ENCODE data around the gene ADAMTS12. TPM values are rescaled to one million over a fixed set of nuclear protein-coding genes. Genes with fewer than 3 reads are reported as not detected.

The ADAMTS12 gene
- total RNA-seq, 3 donors from 2014 or later = 4.4 to 17.4 (median 15.0) TPM

DNA sequence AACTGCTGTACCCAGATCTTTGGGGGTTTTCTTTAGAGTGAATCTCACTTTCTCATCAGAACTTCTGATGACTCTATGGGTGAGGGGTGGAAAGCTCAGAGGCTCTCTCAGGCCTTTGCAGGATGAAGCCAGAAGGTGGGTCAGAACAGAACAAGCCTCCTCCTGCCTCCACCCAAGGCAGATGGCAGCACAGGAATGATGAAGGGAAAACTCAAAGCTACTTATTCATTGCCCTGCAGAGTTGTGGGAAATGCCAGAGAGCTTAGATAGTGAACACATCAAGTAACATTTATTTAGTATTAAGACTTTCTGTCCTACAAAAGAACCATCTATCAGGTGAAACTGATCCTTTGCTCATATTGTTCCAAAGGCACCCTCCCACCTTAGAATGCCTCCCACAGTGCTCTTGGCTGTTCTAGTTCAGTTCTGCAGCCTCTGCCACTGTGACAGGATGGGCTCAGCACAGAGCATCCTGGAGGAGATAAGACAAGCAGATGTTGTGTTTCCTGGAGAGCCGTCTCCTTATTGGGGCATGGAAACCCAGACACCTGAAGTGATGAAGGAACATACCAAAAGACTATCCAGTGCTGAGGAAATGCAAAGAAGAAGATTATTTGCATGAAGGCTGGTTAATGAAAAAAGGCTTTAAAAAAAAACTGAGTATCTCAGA, 146.6 kb downstream of the ADAMTS12 start:
- no peak for DNase-seq (ENCODE audit: low spot score in 2 of 2)
- H3K27ac ChIP-seq = no peak overlapping the region
- H3K36me3 ChIP-seq = no peaks in the 10 kb centered on the region
- H3K27me3 ChIP-seq = no peaks in the 10 kb centered on the region
- H3K4me3 ChIP-seq = no peak overlapping the region
- intact Hi-C loops (cut with DNase I; ENCODE audit: low total_unique reads) = no loop called here
- TF ChIP-seq POLR2AphosphoS5 (IDR thresholded peaks at IDR 0.05) (no peak), POLR2A (IDR thresholded peaks at IDR 0.05) (no peak)
- TF ChIP-seq, protein P1, sequence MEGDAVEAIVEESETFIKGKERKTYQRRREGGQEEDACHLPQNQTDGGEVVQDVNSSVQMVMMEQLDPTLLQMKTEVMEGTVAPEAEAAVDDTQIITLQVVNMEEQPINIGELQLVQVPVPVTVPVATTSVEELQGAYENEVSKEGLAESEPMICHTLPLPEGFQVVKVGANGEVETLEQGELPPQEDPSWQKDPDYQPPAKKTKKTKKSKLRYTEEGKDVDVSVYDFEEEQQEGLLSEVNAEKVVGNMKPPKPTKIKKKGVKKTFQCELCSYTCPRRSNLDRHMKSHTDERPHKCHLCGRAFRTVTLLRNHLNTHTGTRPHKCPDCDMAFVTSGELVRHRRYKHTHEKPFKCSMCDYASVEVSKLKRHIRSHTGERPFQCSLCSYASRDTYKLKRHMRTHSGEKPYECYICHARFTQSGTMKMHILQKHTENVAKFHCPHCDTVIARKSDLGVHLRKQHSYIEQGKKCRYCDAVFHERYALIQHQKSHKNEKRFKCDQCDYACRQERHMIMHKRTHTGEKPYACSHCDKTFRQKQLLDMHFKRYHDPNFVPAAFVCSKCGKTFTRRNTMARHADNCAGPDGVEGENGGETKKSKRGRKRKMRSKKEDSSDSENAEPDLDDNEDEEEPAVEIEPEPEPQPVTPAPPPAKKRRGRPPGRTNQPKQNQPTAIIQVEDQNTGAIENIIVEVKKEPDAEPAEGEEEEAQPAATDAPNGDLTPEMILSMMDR (IDR thresholded peaks at IDR 0.05) = no peak
- no peaks in the 10 kb centered on the region for H3K9me3 ChIP-seq
- H3K4me1 ChIP-seq = no peaks in the 10 kb centered on the region

DNA sequence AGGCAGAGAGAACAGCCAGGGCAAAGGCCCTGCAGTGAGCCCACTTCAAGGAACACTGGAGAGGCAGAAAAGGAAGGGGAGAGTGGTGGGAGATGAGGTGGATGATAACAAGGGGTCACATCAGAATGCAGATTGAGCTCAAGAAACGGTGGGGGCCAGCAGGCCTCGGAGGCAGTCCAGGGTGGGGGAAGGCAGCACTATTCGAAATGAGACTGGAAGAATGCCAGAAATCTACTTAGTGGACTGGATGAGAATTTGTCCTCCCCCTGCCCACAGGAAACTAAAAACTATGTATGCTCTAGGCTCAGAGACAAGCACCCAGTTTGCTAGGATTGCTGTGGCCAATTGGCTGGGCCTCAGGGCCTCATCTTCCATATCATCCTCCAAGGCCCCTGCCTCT, 148.7 kb downstream of the ADAMTS12 start:
- H3K4me1 ChIP-seq = no peaks in the 10 kb centered on the region
- intact Hi-C loops (cut with DNase I; ENCODE audit: low total_unique reads) = loop anchor here (1.0 kb wide), 1 partner anchor 22 kb away; no protein-coding TSS in a partner anchor
- H3K4me3 ChIP-seq = no peak overlapping the region
- TF ChIP-seq POLR2A (IDR thresholded peaks at IDR 0.05) (no peak), POLR2AphosphoS5 (IDR thresholded peaks at IDR 0.05) (no peak)
- TF ChIP-seq, protein P1 (IDR thresholded peaks at IDR 0.05) = no peak
- no peaks in the 10 kb centered on the region for H3K36me3 ChIP-seq
- H3K9me3 ChIP-seq = no peaks in the 10 kb centered on the region
- H3K27me3 ChIP-seq = no peaks in the 10 kb centered on the region
- no peak for DNase-seq (ENCODE audit: low spot score in 2 of 2)
- H3K27ac ChIP-seq = peak overlapping the region in 1 of 2 donors; percentile 14

DNA sequence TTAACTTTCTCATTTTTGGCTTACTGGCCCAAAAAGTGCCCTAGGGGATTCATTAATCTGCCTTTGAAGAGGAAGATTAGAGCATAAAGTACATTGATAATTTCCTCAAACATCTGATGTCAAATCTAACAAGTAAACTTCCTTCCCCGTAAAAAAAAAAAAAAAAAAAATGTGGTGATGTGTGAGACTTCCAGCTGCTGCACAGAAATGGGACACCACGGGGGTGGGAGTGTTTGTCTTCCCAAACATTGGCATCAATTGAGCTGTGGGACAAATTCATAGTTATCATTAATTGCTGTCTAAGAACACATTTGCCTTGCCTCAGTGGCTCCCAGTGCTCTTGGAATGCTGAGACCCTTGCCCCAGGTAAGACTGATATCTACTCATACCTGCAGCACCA, 149.6 kb downstream of the ADAMTS12 start:
- no peaks in the 10 kb centered on the region for H3K9me3 ChIP-seq
- H3K27me3 ChIP-seq = no peaks in the 10 kb centered on the region
- intact Hi-C loops (cut with DNase I; ENCODE audit: low total_unique reads) = no loop called here
- TF ChIP-seq, protein P1 (IDR thresholded peaks at IDR 0.05) = no peak
- no peak for TF ChIP-seq POLR2AphosphoS5 (IDR thresholded peaks at IDR 0.05)
- TF ChIP-seq POLR2A (IDR thresholded peaks at IDR 0.05) = no peak
- no peaks in the 10 kb centered on the region for H3K36me3 ChIP-seq
- no peak for DNase-seq (ENCODE audit: low spot score in 2 of 2)
- H3K27ac ChIP-seq = no peak overlapping the region
- no peak overlapping the region for H3K4me3 ChIP-seq
- no peaks in the 10 kb centered on the region for H3K4me1 ChIP-seq

DNA sequence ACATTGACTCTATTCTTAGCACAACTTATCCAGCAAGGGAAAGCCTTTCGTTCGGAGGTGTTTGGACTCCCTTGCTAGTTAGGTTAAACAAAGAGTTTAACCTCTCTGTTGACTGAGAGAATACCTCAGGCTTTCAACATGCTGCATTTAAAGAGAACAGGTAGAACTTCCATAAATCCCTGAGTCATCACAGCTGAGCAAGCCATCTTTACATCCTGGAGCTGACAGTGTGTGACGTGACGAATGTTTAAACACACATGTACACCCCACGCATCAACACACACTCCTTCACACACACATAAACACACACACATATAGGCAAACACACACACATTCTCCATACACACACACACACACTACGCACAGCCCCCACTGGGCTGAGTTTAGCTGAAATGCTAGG, 152.8 kb downstream of the ADAMTS12 start:
- Histone ChIP-seq H3K27ac (peak overlapping the region in 1 of 2 donors; percentile 59), H3K4me1 (no peaks in the 10 kb centered on the region), H3K36me3 (no peaks in the 10 kb centered on the region), H3K27me3 (no peaks in the 10 kb centered on the region), H3K9me3 (no peaks in the 10 kb centered on the region), H3K4me3 (no peak overlapping the region)
- no peak for DNase-seq (ENCODE audit: low spot score in 2 of 2)
- intact Hi-C loops (cut with DNase I; ENCODE audit: low total_unique reads) = no loop called here
- TF ChIP-seq POLR2A (IDR thresholded peaks at IDR 0.05) = no peak
- TF ChIP-seq POLR2AphosphoS5 (IDR thresholded peaks at IDR 0.05) = no peak
- TF ChIP-seq, protein P1 (IDR thresholded peaks at IDR 0.05) = no peak

DNA sequence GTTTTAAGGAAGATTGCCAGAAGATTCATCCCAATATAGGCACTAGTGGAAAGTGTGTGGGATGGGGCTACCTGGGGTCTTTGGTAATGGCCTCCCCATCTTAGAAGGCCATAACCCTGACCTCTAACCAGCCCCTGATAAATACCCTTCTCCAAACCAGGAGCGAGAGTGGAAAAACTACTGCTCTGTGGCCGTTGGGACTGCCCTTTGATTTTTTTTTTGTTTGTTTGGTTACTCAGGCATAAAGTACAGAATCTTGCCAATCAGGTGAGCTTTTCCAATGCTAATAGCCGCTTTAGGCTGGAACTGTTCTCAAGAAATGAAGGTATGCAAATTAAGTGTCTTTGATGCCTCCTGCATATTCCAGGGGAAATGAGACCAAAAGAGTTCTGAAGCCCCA, 153.7 kb downstream of the ADAMTS12 start:
- TF ChIP-seq POLR2A (IDR thresholded peaks at IDR 0.05) = no peak
- no peak for TF ChIP-seq POLR2AphosphoS5 (IDR thresholded peaks at IDR 0.05)
- Histone ChIP-seq H3K36me3 (no peaks in the 10 kb centered on the region), H3K27me3 (no peaks in the 10 kb centered on the region), H3K9me3 (no peaks in the 10 kb centered on the region), H3K4me1 (no peaks in the 10 kb centered on the region), H3K27ac (peak overlapping the region; percentile 38 to 59), H3K4me3 (no peak overlapping the region)
- DNase-seq (ENCODE audit: low spot score in 2 of 2) = no peak
- intact Hi-C loops (cut with DNase I; ENCODE audit: low total_unique reads) = no loop called here
